Neural cell (in vitro differentiated cells): ENCODE measurements around the gene OR52E5. TPM values are rescaled to one million over a fixed set of nuclear protein-coding genes. Genes with fewer than 3 reads are reported as not detected.

Experiments used
- H2AFZ ChIP-seq: fragments of 200-600, 300-800 bp; sonication (generic), shearing (Covaris generic); 2 replicates; pipeline ENCODE4 v1.6.0; 2014; ENCODE audit warnings: low read depth, mild to moderate bottlenecking, antibody characterized with exemption, low read length, moderate library complexity
- H3F3A ChIP-seq: fragments of 200-600 bp; shearing (Covaris generic); 2 replicates; pipeline ENCODE4 v1.6.1; 2016; ENCODE audit warnings: mild to moderate bottlenecking, moderate library complexity, mixed read lengths, antibody characterized with exemption, low read length; ENCODE audit not compliant: insufficient read depth, poor library complexity, severe bottlenecking
- H3K27ac ChIP-seq: fragments of 200-600, 300-800 bp; sonication (generic), shearing (Covaris generic); 2 replicates; pipeline ENCODE4 v1.5.1; 2014; ENCODE audit warnings: mild to moderate bottlenecking, low read length, moderate library complexity
- H3K27me3 ChIP-seq: fragments of 300-800, 200-600 bp; sonication (generic), shearing (Covaris generic); 2 replicates; pipeline ENCODE4 v1.6.0; 2014; ENCODE audit warnings: mild to moderate bottlenecking, low read depth, low read length, moderate library complexity; ENCODE audit not compliant: insufficient read depth
- H3K36me3 ChIP-seq: fragments of 300-800, 200-600 bp; sonication (generic), shearing (Covaris generic); 2 replicates; pipeline ENCODE4 v1.5.1; 2014; ENCODE audit warnings: mild to moderate bottlenecking, antibody characterized with exemption, low read length, moderate library complexity; ENCODE audit not compliant: insufficient read depth
- H3K4me2 ChIP-seq: fragments of 300-800, 200-600 bp; sonication (generic), shearing (Covaris generic); 2 replicates; pipeline ENCODE4 v1.6.0; 2014; ENCODE audit warnings: mild to moderate bottlenecking, low read length
- H3K4me3 ChIP-seq: fragments of 300-800, 200-600 bp; sonication (generic), shearing (Covaris generic); 2 replicates; pipeline ENCODE4 v1.5.1; 2014; ENCODE audit warnings: mild to moderate bottlenecking, low read length, moderate library complexity
- H3K79me2 ChIP-seq: fragments of 200-600 bp; shearing (Covaris generic); replicated peaks from 2 replicates; pipeline ENCODE4 v1.6.0; 2014; ENCODE audit warnings: mild to moderate bottlenecking, low read length, moderate library complexity; ENCODE audit not compliant: insufficient read depth
- H3K9ac ChIP-seq: fragments of 300-800, 200-600 bp; sonication (generic), shearing (Covaris generic); 2 replicates; pipeline ENCODE4 v1.6.1; 2016; ENCODE audit warnings: mild to moderate bottlenecking, low read length, mixed read lengths
- H3K9me2 ChIP-seq: fragments of 200-600 bp; shearing (Covaris generic); 2 replicates; pipeline ENCODE4 v1.6.1; 2016; ENCODE audit warnings: mild to moderate bottlenecking, low read length, mixed read lengths; ENCODE audit not compliant: insufficient read depth
- H3K9me3 ChIP-seq: fragments of 200-600, 300-800 bp; sonication (generic), shearing (Covaris generic); 2 replicates; pipeline ENCODE4 v1.6.1; 2016; ENCODE audit warnings: mild to moderate bottlenecking, mixed run types, low read length, moderate library complexity, mixed read lengths
- H4K20me1 ChIP-seq: fragments of 200-600 bp; shearing (Covaris generic); 2 replicates; pipeline ENCODE4 v1.6.1; 2016; ENCODE audit warnings: mild to moderate bottlenecking, mixed run types; ENCODE audit not compliant: insufficient read depth
- EP300 ChIP-seq: fragments of 450-650 bp; conservative IDR thresholded peaks from 2 replicates; pipeline ENCODE4 v1.6.1; 2014; ENCODE audit warnings: antibody characterized with exemption, mild to moderate bottlenecking, moderate library complexity; ENCODE audit not compliant: poor library complexity, severe bottlenecking
- EZH2 ChIP-seq: fragments of 200-600, 300-800 bp; shearing (Covaris generic), sonication (generic); IDR thresholded peaks from 2 replicates; pipeline ENCODE4 v1.6.1; 2014; ENCODE audit warnings: antibody characterized with exemption, low read length, borderline replicate concordance, mild to moderate bottlenecking; ENCODE audit not compliant: insufficient read depth, poor library complexity, severe bottlenecking
- MXI1 ChIP-seq: fragments of 450-650 bp; conservative IDR thresholded peaks from 2 replicates; pipeline ENCODE4 v1.6.1; 2014; ENCODE audit warnings: antibody characterized with exemption, mild to moderate bottlenecking; ENCODE audit not compliant: poor library complexity, severe bottlenecking
- POLR2AphosphoS5 ChIP-seq: IDR thresholded peaks from 2 replicates; pipeline ENCODE4 v1.6.1; 2012
- RAD21 ChIP-seq: fragments of 450-650 bp; conservative IDR thresholded peaks from 2 replicates; pipeline ENCODE4 v1.6.1; 2014; ENCODE audit warnings: antibody characterized with exemption, mild to moderate bottlenecking, moderate library complexity
- SMC3 ChIP-seq: fragments of 450-650 bp; conservative IDR thresholded peaks from 2 replicates; pipeline ENCODE4 v1.6.1; 2014; ENCODE audit warnings: antibody characterized with exemption, mild to moderate bottlenecking, moderate library complexity; ENCODE audit not compliant: poor library complexity
- TAF1 ChIP-seq: IDR thresholded peaks from 2 replicates; pipeline ENCODE4 v1.6.1; 2012; ENCODE audit warnings: low read depth
- polyA plus RNA-seq: library from polyadenylated mRNA; depleted of rRNA; stranded (reverse); fragments of >200 nt; gene quantifications from 2 replicates; pipeline ENCODE4 v1.2.3, GENCODE V29; 2014
- TF ChIP-seq, protein P1 (sequence below): fragments of 450-650 bp; IDR thresholded peaks from 2 replicates; pipeline ENCODE4 v1.5.1; 2014; ENCODE audit warnings: antibody characterized with exemption, mild to moderate bottlenecking, moderate library complexity; ENCODE audit not compliant: poor library complexity, severe bottlenecking
- TF ChIP-seq, protein P2 (sequence below): IDR thresholded peaks from 2 replicates; pipeline ENCODE4 v1.6.1; 2012; ENCODE audit warnings: borderline replicate concordance

The OR52E5 gene
- polyA plus RNA-seq, 1 donor from 2014 or later: not detected

DNA sequence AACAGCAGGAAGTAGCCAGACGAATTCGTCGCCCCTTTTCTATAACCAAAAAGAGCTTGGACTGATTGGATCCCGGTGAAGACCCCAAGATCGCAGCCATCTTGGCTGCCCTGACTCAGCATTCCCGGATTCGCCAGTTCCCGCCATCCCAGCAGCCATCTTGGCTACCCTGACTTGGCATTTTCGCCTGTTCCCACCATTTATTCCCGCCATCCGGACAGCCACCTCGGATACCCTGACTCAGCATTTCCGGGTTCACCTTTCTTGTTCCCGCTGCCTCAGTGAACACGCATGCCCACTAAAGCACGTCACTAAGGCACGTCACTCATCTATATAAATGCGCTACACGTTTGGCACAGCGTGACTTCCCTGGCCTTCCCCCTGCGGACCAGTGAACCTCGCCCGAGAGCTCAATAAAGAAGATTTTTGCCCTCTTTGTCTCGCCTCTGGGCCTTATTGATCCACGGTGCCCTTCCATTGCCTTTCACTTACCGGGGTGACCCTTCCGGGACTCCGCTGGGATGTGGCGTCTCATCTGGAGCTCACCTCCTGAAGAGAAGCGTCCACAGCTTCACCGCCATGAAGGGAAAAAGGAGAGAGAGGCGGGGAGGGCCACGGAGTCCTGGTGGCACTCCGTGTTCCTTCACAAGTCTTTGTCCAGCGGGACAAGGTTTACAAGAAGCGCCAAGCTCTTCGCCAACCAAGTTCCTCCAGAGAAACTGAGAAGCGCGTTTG lies 45.0 kb downstream of the OR52E5 start:
- Histone ChIP-seq H3K9me3 (no peaks in the 10 kb centered on the region), H2AFZ (no peak overlapping the region)

DNA sequence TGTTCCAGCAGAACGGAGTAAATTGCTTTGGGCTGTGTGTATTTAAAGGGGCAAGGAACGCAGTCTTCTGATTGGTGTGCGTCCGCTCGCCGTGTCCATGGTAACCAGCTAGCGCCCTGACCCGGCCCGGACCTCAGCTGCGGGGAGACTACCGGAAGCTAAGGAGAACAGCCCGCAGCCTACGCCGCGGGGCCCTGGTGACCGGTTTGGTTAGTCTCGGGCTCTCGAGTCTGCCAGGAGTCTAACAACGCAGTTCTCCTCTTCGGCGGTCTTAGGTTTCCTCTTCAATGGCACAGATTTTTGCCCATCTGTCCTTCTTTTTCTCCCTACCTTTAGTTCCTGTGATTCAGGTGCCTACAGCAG lies 45.6 kb downstream of the OR52E5 start:
- TF ChIP-seq RAD21 (no peak), EP300 (no peak), SMC3 (no peak), POLR2AphosphoS5 (no peak), EZH2 (no peak), TAF1 (no peak), MXI1 (no peak)
- TF ChIP-seq, protein P1, sequence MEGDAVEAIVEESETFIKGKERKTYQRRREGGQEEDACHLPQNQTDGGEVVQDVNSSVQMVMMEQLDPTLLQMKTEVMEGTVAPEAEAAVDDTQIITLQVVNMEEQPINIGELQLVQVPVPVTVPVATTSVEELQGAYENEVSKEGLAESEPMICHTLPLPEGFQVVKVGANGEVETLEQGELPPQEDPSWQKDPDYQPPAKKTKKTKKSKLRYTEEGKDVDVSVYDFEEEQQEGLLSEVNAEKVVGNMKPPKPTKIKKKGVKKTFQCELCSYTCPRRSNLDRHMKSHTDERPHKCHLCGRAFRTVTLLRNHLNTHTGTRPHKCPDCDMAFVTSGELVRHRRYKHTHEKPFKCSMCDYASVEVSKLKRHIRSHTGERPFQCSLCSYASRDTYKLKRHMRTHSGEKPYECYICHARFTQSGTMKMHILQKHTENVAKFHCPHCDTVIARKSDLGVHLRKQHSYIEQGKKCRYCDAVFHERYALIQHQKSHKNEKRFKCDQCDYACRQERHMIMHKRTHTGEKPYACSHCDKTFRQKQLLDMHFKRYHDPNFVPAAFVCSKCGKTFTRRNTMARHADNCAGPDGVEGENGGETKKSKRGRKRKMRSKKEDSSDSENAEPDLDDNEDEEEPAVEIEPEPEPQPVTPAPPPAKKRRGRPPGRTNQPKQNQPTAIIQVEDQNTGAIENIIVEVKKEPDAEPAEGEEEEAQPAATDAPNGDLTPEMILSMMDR: no peak
- TF ChIP-seq, protein P2, sequence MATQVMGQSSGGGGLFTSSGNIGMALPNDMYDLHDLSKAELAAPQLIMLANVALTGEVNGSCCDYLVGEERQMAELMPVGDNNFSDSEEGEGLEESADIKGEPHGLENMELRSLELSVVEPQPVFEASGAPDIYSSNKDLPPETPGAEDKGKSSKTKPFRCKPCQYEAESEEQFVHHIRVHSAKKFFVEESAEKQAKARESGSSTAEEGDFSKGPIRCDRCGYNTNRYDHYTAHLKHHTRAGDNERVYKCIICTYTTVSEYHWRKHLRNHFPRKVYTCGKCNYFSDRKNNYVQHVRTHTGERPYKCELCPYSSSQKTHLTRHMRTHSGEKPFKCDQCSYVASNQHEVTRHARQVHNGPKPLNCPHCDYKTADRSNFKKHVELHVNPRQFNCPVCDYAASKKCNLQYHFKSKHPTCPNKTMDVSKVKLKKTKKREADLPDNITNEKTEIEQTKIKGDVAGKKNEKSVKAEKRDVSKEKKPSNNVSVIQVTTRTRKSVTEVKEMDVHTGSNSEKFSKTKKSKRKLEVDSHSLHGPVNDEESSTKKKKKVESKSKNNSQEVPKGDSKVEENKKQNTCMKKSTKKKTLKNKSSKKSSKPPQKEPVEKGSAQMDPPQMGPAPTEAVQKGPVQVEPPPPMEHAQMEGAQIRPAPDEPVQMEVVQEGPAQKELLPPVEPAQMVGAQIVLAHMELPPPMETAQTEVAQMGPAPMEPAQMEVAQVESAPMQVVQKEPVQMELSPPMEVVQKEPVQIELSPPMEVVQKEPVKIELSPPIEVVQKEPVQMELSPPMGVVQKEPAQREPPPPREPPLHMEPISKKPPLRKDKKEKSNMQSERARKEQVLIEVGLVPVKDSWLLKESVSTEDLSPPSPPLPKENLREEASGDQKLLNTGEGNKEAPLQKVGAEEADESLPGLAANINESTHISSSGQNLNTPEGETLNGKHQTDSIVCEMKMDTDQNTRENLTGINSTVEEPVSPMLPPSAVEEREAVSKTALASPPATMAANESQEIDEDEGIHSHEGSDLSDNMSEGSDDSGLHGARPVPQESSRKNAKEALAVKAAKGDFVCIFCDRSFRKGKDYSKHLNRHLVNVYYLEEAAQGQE: no peak
- no peaks in the 10 kb centered on the region for H4K20me1 ChIP-seq
- H3K27ac ChIP-seq: no peak overlapping the region
- H3K9me2 ChIP-seq: no peaks in the 10 kb centered on the region
- no peak overlapping the region for H3K4me3 ChIP-seq
- H3K9ac ChIP-seq: no peak overlapping the region
- no peaks in the 10 kb centered on the region for H3K9me3 ChIP-seq
- H3K4me2 ChIP-seq: no peak overlapping the region
- H3K27me3 ChIP-seq: no peaks in the 10 kb centered on the region
- H3K79me2 ChIP-seq: no peaks in the 10 kb centered on the region
- no peaks in the 10 kb centered on the region for H3K36me3 ChIP-seq
- H3F3A ChIP-seq: no peaks in the 10 kb centered on the region
- no peak overlapping the region for H2AFZ ChIP-seq

More for the DNA sequence above, 45.0 kb downstream of the OR52E5 start:
- Histone ChIP-seq H3K79me2 (no peaks in the 10 kb centered on the region), H3F3A (no peaks in the 10 kb centered on the region), H3K9ac (no peak overlapping the region), H3K27me3 (no peaks in the 10 kb centered on the region), H4K20me1 (no peaks in the 10 kb centered on the region), H3K9me2 (no peaks in the 10 kb centered on the region), H3K36me3 (no peaks in the 10 kb centered on the region), H3K4me3 (no peak overlapping the region), H3K27ac (no peak overlapping the region), H3K4me2 (no peak overlapping the region)
- no peak for TF ChIP-seq RAD21
- TF ChIP-seq TAF1: no peak
- TF ChIP-seq, protein P2: no peak
- no peak for TF ChIP-seq POLR2AphosphoS5
- TF ChIP-seq EZH2: no peak
- TF ChIP-seq EP300: no peak
- TF ChIP-seq MXI1: no peak
- TF ChIP-seq, protein P1: no peak
